Fibroblast of pulmonary artery (primary cell): ENCODE measurements around the gene IPO11.

Experiments
- DNase-seq: peaks from one replicate; pipeline ENCODE4 v3.0.0-alpha.2; 2010; ENCODE audit warnings: low read depth
- H3K4me3 ChIP-seq: replicated peaks from 2 replicates; pipeline ENCODE4 v1.5.1; 2011; ENCODE audit warnings: low read depth, mild to moderate bottlenecking, control low read depth, low read length, moderate library complexity
- TF ChIP-seq, protein P1 (sequence below): IDR thresholded peaks from 2 replicates; pipeline ENCODE4 v1.5.1; 2011; ENCODE audit warnings: mild to moderate bottlenecking, control low read depth, low read length, inconsistent platforms; ENCODE audit errors: missing control alignments

IPO11 gene

DNA sequence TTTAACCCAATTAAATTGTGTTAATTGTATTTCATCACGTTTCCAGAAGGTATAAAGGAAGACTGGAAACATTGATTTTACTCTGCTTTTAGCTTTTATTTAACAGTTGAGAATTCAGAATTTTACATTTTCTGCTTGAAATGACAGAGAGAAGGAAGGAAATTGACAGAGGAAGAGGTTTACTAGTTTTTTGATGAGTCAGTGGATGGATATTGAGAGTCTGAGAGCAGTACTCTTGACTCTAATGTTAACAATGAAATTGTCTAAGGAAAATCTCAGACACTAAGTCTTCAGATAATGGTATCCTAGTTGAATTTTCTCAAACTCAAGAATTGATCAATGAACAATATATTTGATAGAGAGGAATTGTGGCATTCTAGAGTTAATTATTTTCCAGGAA is 60.6 kb downstream of the IPO11 start:
- TF ChIP-seq, protein P1, sequence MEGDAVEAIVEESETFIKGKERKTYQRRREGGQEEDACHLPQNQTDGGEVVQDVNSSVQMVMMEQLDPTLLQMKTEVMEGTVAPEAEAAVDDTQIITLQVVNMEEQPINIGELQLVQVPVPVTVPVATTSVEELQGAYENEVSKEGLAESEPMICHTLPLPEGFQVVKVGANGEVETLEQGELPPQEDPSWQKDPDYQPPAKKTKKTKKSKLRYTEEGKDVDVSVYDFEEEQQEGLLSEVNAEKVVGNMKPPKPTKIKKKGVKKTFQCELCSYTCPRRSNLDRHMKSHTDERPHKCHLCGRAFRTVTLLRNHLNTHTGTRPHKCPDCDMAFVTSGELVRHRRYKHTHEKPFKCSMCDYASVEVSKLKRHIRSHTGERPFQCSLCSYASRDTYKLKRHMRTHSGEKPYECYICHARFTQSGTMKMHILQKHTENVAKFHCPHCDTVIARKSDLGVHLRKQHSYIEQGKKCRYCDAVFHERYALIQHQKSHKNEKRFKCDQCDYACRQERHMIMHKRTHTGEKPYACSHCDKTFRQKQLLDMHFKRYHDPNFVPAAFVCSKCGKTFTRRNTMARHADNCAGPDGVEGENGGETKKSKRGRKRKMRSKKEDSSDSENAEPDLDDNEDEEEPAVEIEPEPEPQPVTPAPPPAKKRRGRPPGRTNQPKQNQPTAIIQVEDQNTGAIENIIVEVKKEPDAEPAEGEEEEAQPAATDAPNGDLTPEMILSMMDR = no peak
- no peak overlapping the region for H3K4me3 ChIP-seq
- peak; percentile 13 for DNase-seq

DNA sequence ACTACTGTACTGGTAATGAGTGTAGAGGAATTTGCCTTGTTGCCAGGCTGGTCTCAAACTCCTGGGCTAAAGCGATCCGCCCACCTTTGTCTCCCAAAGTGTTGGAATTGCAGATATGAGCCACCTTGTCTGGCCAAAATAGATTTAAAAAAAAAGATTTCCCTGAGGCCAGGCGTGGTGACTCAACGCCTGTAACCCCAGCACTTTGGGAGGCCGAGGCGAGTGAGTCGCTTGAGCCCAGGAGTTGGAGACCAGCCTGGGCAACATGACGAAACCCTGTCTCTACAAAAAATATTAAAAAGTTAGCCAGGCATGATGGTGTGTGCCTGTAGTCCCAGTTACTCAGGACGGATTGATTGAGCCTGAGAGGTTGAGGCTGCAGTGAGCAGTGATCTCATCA is 62.5 kb downstream of the IPO11 start:
- peak; percentile 73 for DNase-seq
- no peak overlapping the region for H3K4me3 ChIP-seq
- TF ChIP-seq, protein P1 = no peak

DNA sequence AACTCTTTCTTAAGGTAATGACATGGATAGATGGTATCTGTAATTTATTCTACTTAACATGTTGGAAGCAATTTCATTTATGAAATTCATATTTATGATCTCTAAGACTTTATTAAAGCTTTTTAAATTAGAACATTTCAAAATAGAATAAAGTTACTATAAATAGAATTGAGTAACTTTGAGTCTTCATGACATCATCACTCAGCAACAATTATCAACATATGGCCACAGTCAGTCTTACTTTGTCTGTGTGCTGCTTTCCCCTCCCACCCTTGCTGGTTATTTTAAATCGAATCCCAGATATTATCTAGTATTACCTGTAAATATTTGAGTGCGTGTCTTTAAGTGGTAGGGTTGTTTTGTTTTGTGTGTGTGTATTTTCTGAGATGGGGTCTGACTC is 65.2 kb downstream of the IPO11 start:
- DNase-seq = peak; percentile 56
- H3K4me3 ChIP-seq = no peak overlapping the region
- TF ChIP-seq, protein P1 = no peak

DNA sequence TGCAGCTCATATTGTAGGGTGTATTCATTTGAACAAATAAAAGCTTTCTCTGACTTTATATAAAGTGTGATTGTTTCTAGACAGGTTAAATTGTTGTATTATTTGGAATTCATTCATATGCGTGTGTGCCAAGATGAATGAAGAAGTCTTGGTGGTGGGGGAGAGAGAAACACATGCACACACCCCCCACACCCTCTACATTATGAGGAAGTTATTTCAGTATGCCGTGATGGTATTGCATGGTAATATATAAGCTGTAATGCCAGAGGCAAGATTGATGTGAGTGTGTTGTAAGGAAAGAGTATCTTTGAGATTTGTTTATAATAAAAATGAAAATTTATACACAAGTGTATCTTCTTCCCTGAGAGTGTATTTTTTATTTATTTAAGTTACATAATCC is 71.0 kb downstream of the IPO11 start:
- DNase-seq = no peak
- TF ChIP-seq, protein P1 = no peak
- no peak overlapping the region for H3K4me3 ChIP-seq

DNA sequence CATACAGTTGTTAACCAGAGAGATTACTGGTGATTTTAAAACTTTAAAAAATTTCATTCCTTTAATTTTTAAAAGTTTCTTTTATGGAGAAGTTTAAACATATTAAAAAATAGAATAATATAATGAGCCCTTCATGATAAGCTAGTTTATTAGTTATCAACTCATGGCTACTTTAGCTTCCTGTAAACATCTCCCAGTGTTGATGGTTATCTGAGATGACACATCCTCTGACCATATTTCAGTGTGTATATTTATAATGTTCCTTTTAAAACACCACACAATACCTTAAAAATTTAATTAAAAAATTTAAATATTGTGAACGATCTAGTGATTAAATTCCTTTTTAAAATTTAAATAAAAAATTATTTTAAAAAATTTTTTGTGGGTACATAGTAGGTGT is 74.1 kb downstream of the IPO11 start:
- DNase-seq = no peak
- TF ChIP-seq, protein P1 = no peak
- H3K4me3 ChIP-seq = no peak overlapping the region

DNA sequence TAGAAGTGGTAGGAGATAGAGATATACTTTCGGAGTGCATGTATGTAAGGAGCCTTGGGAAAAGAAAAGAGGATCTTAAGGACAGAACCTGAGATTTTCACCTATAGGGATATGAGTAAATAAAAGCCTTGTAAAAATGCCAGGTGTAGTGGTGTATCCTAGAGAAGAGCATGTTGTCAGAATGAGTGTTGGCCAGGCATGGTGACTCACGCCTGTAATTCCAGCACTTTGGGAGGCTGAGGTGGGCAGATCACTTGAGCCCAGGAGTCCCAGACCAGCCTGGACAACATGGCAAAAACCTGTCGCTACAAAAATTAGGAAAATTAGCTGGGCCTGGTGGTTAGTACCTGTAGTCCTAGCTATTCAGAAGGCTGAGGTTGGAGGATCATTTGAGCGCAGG is 76.0 kb downstream of the IPO11 start:
- no peak for DNase-seq
- TF ChIP-seq, protein P1 = no peak

DNA sequence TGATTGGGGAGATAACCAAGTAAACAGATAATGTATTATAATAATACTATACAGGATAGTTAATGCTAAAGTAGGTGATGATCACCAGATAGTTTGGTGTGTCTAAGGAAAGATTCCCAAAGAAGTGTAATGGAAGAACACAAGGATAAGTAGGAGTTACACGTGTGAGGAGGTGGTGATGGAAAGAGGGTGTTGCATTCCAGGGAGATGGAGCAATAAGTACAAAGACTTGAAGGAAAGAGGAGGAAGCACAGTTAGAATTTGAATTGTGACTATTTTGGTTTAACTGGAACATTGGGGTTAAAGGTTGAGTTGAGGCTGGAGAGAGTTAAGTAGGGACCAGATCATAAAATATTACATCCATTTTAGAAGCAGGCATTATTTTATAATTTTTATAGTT is 76.9 kb downstream of the IPO11 start:
- DNase-seq = peak; percentile 47
- H3K4me3 ChIP-seq = no peak overlapping the region
- TF ChIP-seq, protein P1 = no peak

More for the DNA sequence above, 76.0 kb downstream of the IPO11 start:
- H3K4me3 ChIP-seq = no peak overlapping the region
